ENCODE results near the gene FBF1.

The FBF1 gene

DNA sequence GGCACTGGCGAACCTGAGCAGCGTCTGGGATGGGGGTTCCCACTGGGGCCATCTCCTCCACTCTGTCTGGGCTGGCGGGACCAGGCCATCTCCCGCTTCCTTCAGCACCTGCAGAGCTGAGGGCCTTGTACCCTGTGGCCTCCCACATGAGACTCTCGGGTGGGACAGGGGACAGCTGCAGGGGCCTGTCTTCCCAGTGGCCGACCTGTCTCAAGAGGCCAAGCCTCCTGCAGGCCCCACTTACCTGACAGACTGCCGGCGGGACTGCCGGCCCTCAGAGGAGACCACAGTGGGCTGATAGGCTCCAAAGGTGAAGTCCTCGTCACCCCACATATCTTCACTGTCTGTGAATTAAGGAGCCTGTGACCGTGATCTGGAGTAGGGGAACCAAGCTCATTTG, 15.7 kb downstream of the FBF1 start (continued):
- TF ChIP-seq, protein P1, sequence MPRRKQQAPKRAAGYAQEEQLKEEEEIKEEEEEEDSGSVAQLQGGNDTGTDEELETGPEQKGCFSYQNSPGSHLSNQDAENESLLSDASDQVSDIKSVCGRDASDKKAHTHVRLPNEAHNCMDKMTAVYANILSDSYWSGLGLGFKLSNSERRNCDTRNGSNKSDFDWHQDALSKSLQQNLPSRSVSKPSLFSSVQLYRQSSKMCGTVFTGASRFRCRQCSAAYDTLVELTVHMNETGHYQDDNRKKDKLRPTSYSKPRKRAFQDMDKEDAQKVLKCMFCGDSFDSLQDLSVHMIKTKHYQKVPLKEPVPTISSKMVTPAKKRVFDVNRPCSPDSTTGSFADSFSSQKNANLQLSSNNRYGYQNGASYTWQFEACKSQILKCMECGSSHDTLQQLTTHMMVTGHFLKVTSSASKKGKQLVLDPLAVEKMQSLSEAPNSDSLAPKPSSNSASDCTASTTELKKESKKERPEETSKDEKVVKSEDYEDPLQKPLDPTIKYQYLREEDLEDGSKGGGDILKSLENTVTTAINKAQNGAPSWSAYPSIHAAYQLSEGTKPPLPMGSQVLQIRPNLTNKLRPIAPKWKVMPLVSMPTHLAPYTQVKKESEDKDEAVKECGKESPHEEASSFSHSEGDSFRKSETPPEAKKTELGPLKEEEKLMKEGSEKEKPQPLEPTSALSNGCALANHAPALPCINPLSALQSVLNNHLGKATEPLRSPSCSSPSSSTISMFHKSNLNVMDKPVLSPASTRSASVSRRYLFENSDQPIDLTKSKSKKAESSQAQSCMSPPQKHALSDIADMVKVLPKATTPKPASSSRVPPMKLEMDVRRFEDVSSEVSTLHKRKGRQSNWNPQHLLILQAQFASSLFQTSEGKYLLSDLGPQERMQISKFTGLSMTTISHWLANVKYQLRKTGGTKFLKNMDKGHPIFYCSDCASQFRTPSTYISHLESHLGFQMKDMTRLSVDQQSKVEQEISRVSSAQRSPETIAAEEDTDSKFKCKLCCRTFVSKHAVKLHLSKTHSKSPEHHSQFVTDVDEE (CRISPR knock-in tag; IDR thresholded peaks at IDR 0.05), result no peak
- TF ChIP-seq RARB (CRISPR knock-in tag; IDR thresholded peaks at IDR 0.05) (no peak), ARNTL (CRISPR knock-in tag; IDR thresholded peaks at IDR 0.05; ENCODE audit: borderline replicate concordance, low read depth) (no peak), BACH2 (CRISPR knock-in tag; IDR thresholded peaks at IDR 0.05; ENCODE audit: borderline replicate concordance) (no peak), PPARA (CRISPR knock-in tag; IDR thresholded peaks at IDR 0.05; ENCODE audit: borderline replicate concordance) (no peak)

DNA sequence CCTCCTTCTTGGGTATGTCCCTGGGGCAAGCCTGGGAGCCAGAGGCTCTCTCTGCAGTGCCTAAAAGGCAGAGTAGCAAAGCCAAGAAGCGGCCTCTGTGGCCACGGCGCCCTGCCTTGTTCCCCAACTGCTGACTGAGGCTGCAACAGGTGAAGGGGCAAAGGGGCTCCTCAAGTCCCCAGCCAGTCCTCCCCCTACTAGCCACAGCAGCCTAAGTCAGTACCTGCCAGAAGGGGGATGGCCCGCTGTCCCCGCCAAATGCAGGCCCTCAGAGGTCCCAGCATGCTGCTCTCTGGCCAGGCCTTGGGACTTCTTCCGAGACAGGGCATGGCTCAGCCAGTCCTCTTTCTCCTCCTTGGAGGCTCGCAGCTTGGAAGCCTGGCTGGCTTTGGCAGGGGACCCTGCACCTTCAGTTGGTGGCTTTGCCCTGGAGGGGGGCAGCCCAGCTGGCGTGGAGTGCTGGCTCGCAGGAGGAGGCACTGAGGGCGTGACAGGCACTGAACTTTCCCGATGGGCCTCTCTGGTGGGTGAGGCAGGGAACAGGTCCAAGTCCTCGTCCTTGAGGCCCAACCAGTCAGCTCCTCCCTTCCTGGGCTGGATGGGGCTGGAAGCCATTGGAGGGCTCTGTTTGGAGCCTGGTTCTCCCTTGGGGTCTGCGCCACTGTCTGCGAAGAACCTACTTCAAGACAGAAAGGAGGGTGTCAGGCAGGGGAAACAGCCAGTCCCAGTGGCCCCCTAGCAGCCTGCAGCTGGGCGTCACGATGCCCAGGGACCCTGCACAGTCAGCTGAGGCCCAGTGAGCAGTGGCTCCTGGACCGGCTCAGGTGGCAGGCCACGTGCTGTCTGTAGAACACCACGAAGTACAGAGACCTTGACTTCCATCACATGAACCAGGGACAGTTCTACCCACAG, 17.6 kb downstream of the FBF1 start:
- TF ChIP-seq ISL1 (CRISPR knock-in tag; IDR thresholded peaks at IDR 0.05), result no peak
- TF ChIP-seq, protein P1 (CRISPR knock-in tag; IDR thresholded peaks at IDR 0.05), result no peak
- TF ChIP-seq TCF4 (CRISPR knock-in tag; IDR thresholded peaks at IDR 0.05; ENCODE audit: borderline replicate concordance), result no peak
- TF ChIP-seq TOX (CRISPR knock-in tag; IDR thresholded peaks at IDR 0.05; ENCODE audit: borderline replicate concordance), result no peak
- no peak for TF ChIP-seq ZNF70 (CRISPR knock-in tag; IDR thresholded peaks at IDR 0.05)
- no peak for TF ChIP-seq ZFP30 (CRISPR knock-in tag; IDR thresholded peaks at IDR 0.05)
- TF ChIP-seq ZC3H10 (CRISPR knock-in tag; IDR thresholded peaks at IDR 0.05), result no peak
- TF ChIP-seq ESRRG (CRISPR knock-in tag; IDR thresholded peaks at IDR 0.05), result no peak
- no peak for TF ChIP-seq PPARA (CRISPR knock-in tag; IDR thresholded peaks at IDR 0.05; ENCODE audit: borderline replicate concordance)
- TF ChIP-seq, protein P2, sequence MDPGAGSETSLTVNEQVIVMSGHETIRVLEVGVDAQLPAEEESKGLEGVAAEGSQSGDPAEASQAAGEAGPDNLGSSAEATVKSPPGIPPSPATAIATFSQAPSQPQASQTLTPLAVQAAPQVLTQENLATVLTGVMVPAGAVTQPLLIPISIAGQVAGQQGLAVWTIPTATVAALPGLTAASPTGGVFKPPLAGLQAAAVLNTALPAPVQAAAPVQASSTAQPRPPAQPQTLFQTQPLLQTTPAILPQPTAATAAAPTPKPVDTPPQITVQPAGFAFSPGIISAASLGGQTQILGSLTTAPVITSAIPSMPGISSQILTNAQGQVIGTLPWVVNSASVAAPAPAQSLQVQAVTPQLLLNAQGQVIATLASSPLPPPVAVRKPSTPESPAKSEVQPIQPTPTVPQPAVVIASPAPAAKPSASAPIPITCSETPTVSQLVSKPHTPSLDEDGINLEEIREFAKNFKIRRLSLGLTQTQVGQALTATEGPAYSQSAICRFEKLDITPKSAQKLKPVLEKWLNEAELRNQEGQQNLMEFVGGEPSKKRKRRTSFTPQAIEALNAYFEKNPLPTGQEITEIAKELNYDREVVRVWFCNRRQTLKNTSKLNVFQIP (CRISPR knock-in tag; IDR thresholded peaks at IDR 0.05; ENCODE audit: borderline replicate concordance, low read depth), result no peak
- TF ChIP-seq, protein P3, sequence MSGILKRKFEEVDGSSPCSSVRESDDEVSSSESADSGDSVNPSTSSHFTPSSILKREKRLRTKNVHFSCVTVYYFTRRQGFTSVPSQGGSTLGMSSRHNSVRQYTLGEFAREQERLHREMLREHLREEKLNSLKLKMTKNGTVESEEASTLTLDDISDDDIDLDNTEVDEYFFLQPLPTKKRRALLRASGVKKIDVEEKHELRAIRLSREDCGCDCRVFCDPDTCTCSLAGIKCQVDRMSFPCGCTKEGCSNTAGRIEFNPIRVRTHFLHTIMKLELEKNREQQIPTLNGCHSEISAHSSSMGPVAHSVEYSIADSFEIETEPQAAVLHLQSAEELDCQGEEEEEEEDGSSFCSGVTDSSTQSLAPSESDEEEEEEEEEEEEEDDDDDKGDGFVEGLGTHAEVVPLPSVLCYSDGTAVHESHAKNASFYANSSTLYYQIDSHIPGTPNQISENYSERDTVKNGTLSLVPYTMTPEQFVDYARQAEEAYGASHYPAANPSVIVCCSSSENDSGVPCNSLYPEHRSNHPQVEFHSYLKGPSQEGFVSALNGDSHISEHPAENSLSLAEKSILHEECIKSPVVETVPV (CRISPR knock-in tag; IDR thresholded peaks at IDR 0.05), result no peak
- no peak for TF ChIP-seq BACH2 (CRISPR knock-in tag; IDR thresholded peaks at IDR 0.05; ENCODE audit: borderline replicate concordance)
- no peak for TF ChIP-seq RARB (CRISPR knock-in tag; IDR thresholded peaks at IDR 0.05)
- TF ChIP-seq ZFP3 (CRISPR knock-in tag; IDR thresholded peaks at IDR 0.05), result no peak
- no peak for TF ChIP-seq GLIS3 (CRISPR knock-in tag; IDR thresholded peaks at IDR 0.05)
- no peak for ATAC-seq

DNA sequence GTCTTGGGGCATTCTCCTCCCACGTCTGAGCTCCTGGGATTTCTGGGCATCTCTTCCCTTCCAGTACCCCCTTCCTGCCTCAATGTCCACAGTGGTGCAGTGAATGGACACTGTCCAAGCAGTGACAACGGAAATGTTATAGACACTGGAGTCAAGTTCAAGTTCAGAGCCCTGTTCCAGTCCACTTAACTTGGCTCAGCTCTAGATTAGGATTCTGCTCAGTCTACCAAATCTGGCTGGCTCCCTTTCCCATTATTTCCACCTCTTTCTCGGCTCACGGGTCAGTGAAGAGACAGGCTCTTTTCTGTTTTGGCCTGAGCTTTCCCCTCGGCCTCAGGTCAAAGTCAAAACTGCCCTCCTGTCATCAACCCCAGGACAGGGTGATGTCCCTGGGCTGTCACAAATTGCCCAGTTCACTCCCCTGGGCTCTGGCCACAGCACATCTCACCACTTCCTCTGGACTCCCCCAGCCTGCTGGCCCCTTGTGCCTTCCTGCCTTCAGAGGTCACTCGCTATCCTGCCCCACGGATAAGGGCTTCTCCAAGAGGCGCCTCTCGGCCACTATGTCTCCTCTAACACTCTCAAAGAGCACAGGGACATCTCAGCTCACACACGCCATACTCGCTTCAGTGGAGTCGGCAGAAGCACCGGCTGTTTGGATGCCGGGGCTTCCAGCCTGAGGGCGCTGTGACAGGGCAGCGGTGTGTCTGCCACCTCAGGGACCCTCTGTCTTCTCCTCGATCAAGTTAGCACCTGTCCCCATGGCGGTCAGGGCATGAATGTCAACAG, 18.5 kb downstream of the FBF1 start:
- ATAC-seq, result no peak
- TF ChIP-seq CSDC2 (CRISPR knock-in tag; IDR thresholded peaks at IDR 0.05) (no peak), ZNF8 (CRISPR knock-in tag; IDR thresholded peaks at IDR 0.05) (no peak), SNAI2 (CRISPR knock-in tag; IDR thresholded peaks at IDR 0.05) (no peak)
